ENCODE data around the gene PGM2L1. TPM values are rescaled to one million over a fixed set of nuclear protein-coding genes. Genes with fewer than 3 reads are reported as not detected.

Gene PGM2L1
- total and polyA plus RNA-seq, 2 of the 4 experiments (the other 2 are of a cell fraction): 0.72 to 1.8 TPM

GRCh38 chr11:74417860-74418508, 19.8 kb upstream of the PGM2L1 start:
- Histone ChIP-seq H3K36me3 (ENCODE audit: control insufficient read depth, insufficient read depth, low read length) (no peaks in the 10 kb centered on the region), H3K4me2 (ENCODE audit: low read depth, low read length) (no peak overlapping the region), H2BK15ac (ENCODE audit: low read depth, low read length) (no peak overlapping the region), H3K14ac (replicated peaks; ENCODE audit: low read depth, low read length) (no peak overlapping the region), H2BK120ac (ENCODE audit: low read depth, low read length) (no peak overlapping the region), H4K20me1 (ENCODE audit: insufficient read depth, low read length) (no peaks in the 10 kb centered on the region), H3K4ac (ENCODE audit: low read depth, low read length) (no peak overlapping the region), H2BK5ac (ENCODE audit: low read depth, low read length, poor library complexity, severe bottlenecking) (no peak overlapping the region), H3K4me3 (ENCODE audit: insufficient read depth, low read depth, low read length) (no peak overlapping the region), H3K9me1 (ENCODE audit: insufficient read depth, low read length) (peaks cover 5% of the 10 kb centered on the region), H3K27ac (ENCODE audit: insufficient read depth, low read length) (no peak overlapping the region), H2AK9ac (replicated peaks; ENCODE audit: low read depth, low read length, poor library complexity) (no peak overlapping the region), H4K8ac (ENCODE audit: low read depth in 2 of 2, low read length in 2 of 2) (no peak overlapping the region), H3K79me1 (ENCODE audit: low read depth in 1 of 2, low read length in 2 of 2) (no peaks in the 10 kb centered on the region), H2BK20ac (ENCODE audit: low read depth, low read length) (0 out of 2 replicates have a peak overlapping the region, but pooled peaks have one; percentile 16), H2AFZ (replicated peaks; ENCODE audit: low read length, poor library complexity) (no peak overlapping the region), H2AK5ac (ENCODE audit: low read depth, low read length) (no peak overlapping the region), H4K91ac (ENCODE audit: insufficient read depth, low read depth, low read length) (no peak overlapping the region), H3K4me1 (ENCODE audit: control insufficient read depth, insufficient read depth, low read length) (no peaks in the 10 kb centered on the region), H3K56ac (ENCODE audit: extremely low read depth, insufficient read depth, low read length) (no peak overlapping the region), H3K18ac (ENCODE audit: low read depth, low read length) (no peak overlapping the region), H3K9ac (ENCODE audit: low read depth, low read length) (no peak overlapping the region), H3K9me3 (ENCODE audit: control insufficient read depth, insufficient read depth, low read length) (no peaks in the 10 kb centered on the region), H4K5ac (ENCODE audit: low read depth, low read length) (no peak overlapping the region), H3K27me3 (ENCODE audit: control insufficient read depth, insufficient read depth, low read length) (no peaks in the 10 kb centered on the region; the same call in none of the 2 replicates), H3K23ac (ENCODE audit: low read depth, low read length) (no peak overlapping the region)
- ChIA-PET POLR2A (ENCODE audit: unreplicated experiment) (no interaction called here), CTCF (interaction anchor here (1.0 kb wide), 1 partner anchor 162 kb away, joined by 3 read pairs; no protein-coding TSS in a partner anchor)
- peak; percentile 62 for ATAC-seq (ENCODE audit: low read depth)
- WGBS, 2 experiments (ENCODE audit: extremely low coverage in 2 of 2, insufficient read length in 1 of 2): no CpG with 5 or more reads among the region's 4 CpGs
- TF ChIP-seq RAD21 (IDR thresholded peaks at IDR 0.05; ENCODE audit: low read length) (no peak), CTCF (conservative IDR thresholded peaks at IDR 0.05; ENCODE audit: low read depth, low read length) (no peak), USF2 (IDR thresholded peaks at IDR 0.05; ENCODE audit: low read depth, low read length) (no peak), ELK1 (IDR thresholded peaks at IDR 0.05; ENCODE audit: borderline replicate concordance, low read depth, low read length) (no peak), RFX5 (IDR thresholded peaks at IDR 0.05; ENCODE audit: low read depth, low read length) (no peak), MXI1 (IDR thresholded peaks at IDR 0.05; ENCODE audit: borderline replicate concordance, low read depth, low read length) (no peak), MAZ (IDR thresholded peaks at IDR 0.05; ENCODE audit: borderline replicate concordance, low read depth, low read length) (no peak), FOS (IDR thresholded peaks at IDR 0.05; ENCODE audit: low read depth, low read length) (no peak), MAFK (IDR thresholded peaks at IDR 0.05; ENCODE audit: low read depth, low read length) (no peak), NFE2L2 (IDR thresholded peaks at IDR 0.05; ENCODE audit: low read depth, low read length) (no peak), CHD1 (IDR thresholded peaks at IDR 0.05; ENCODE audit: low read depth, low read length) (no peak), BHLHE40 (IDR thresholded peaks at IDR 0.05; ENCODE audit: low read depth, low read length) (no peak), POLR2A (IDR thresholded peaks at IDR 0.05; ENCODE audit: low read depth, low read length) (no peak), CEBPB (IDR thresholded peaks at IDR 0.05; ENCODE audit: low read depth, low read length) (no peak), RCOR1 (IDR thresholded peaks at IDR 0.05; ENCODE audit: insufficient replicate concordance, low read length) (no peak), SMC3 (IDR thresholded peaks at IDR 0.05; ENCODE audit: low read depth, low read length) (no peak)
- in situ Hi-C loops (cut with MboI; ENCODE audit: low sequenced_read_pairs) (no loop called here), dilution Hi-C loops (cut with HindIII; ENCODE audit: low sequenced_read_pairs, unreplicated experiment) (no loop called here), intact Hi-C loops (cut with micrococcal nuclease) (no loop called here)
- no TSS peak for BruUV-seq (replicated peaks)
- DNase-seq: peak; percentile 14
